ENCODE data around the gene CP. TPM values are rescaled to one million over a fixed set of nuclear protein-coding genes. Genes with fewer than 3 reads are reported as not detected.

The CP gene
- total RNA-seq, 1 experiment from 2014 or later: 1.5 TPM

DNA sequence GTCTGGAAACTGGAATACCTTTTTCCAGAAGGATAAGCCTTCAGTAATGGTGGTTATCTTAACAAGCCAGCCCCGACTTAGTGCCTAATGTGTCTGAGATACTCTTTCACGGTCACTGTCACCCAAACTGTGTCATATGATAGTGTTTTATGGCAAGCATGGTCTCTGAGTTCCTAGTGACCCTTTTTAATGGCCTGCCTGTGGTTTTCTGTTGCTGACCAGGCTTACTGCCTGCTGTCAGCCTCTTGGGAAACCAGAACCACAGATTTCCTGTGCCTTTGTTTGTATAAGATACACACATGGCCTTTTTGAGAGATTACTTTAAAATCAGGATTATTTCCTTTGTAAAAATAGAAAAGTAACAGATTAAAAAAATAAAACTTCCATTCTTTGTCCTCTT, 69.8 kb downstream of the CP start:
- Mint-ChIP-seq H3K27me3 (ENCODE audit: low read depth) (no peaks in the 10 kb centered on the region), H3K27ac (peak overlapping the region; percentile 86), H3K9me3 (no peaks in the 10 kb centered on the region), H3K4me1 (peaks cover 13% of the 10 kb centered on the region), H3K4me3 (no peak overlapping the region), H3K36me3 (peaks cover 54% of the 10 kb centered on the region)
- POLR2A ChIA-PET: no interaction called here
- CTCF ChIA-PET: no interaction called here
- DNase-seq (ENCODE audit: low spot score) (no peak), ATAC-seq (no peak)
- TF ChIP-seq, protein P1, sequence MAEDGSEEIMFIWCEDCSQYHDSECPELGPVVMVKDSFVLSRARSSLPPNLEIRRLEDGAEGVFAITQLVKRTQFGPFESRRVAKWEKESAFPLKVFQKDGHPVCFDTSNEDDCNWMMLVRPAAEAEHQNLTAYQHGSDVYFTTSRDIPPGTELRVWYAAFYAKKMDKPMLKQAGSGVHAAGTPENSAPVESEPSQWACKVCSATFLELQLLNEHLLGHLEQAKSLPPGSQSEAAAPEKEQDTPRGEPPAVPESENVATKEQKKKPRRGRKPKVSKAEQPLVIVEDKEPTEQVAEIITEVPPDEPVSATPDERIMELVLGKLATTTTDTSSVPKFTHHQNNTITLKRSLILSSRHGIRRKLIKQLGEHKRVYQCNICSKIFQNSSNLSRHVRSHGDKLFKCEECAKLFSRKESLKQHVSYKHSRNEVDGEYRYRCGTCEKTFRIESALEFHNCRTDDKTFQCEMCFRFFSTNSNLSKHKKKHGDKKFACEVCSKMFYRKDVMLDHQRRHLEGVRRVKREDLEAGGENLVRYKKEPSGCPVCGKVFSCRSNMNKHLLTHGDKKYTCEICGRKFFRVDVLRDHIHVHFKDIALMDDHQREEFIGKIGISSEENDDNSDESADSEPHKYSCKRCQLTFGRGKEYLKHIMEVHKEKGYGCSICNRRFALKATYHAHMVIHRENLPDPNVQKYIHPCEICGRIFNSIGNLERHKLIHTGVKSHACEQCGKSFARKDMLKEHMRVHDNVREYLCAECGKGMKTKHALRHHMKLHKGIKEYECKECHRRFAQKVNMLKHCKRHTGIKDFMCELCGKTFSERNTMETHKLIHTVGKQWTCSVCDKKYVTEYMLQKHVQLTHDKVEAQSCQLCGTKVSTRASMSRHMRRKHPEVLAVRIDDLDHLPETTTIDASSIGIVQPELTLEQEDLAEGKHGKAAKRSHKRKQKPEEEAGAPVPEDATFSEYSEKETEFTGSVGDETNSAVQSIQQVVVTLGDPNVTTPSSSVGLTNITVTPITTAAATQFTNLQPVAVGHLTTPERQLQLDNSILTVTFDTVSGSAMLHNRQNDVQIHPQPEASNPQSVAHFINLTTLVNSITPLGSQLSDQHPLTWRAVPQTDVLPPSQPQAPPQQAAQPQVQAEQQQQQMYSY (CRISPR knock-in tag; IDR thresholded peaks at IDR 0.05): no peak
- TF ChIP-seq ELF4 (CRISPR knock-in tag; IDR thresholded peaks at IDR 0.05; ENCODE audit: low read depth) (no peak), NFE2L1 (CRISPR knock-in tag; IDR thresholded peaks at IDR 0.05) (no peak), HMGA2 (CRISPR knock-in tag; IDR thresholded peaks at IDR 0.05) (no peak), ZNF263 (CRISPR knock-in tag; IDR thresholded peaks at IDR 0.05; ENCODE audit: low read depth) (no peak), CBFB (CRISPR knock-in tag; IDR thresholded peaks at IDR 0.05; ENCODE audit: low read depth) (no peak)
- TF ChIP-seq, protein P2, sequence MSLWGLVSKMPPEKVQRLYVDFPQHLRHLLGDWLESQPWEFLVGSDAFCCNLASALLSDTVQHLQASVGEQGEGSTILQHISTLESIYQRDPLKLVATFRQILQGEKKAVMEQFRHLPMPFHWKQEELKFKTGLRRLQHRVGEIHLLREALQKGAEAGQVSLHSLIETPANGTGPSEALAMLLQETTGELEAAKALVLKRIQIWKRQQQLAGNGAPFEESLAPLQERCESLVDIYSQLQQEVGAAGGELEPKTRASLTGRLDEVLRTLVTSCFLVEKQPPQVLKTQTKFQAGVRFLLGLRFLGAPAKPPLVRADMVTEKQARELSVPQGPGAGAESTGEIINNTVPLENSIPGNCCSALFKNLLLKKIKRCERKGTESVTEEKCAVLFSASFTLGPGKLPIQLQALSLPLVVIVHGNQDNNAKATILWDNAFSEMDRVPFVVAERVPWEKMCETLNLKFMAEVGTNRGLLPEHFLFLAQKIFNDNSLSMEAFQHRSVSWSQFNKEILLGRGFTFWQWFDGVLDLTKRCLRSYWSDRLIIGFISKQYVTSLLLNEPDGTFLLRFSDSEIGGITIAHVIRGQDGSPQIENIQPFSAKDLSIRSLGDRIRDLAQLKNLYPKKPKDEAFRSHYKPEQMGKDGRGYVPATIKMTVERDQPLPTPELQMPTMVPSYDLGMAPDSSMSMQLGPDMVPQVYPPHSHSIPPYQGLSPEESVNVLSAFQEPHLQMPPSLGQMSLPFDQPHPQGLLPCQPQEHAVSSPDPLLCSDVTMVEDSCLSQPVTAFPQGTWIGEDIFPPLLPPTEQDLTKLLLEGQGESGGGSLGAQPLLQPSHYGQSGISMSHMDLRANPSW (CRISPR knock-in tag; conservative IDR thresholded peaks at IDR 0.05; ENCODE audit: low read depth): no peak
- TF ChIP-seq, protein P3, sequence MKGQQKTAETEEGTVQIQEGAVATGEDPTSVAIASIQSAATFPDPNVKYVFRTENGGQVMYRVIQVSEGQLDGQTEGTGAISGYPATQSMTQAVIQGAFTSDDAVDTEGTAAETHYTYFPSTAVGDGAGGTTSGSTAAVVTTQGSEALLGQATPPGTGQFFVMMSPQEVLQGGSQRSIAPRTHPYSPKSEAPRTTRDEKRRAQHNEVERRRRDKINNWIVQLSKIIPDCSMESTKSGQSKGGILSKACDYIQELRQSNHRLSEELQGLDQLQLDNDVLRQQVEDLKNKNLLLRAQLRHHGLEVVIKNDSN (CRISPR knock-in tag; IDR thresholded peaks at IDR 0.05): no peak

DNA sequence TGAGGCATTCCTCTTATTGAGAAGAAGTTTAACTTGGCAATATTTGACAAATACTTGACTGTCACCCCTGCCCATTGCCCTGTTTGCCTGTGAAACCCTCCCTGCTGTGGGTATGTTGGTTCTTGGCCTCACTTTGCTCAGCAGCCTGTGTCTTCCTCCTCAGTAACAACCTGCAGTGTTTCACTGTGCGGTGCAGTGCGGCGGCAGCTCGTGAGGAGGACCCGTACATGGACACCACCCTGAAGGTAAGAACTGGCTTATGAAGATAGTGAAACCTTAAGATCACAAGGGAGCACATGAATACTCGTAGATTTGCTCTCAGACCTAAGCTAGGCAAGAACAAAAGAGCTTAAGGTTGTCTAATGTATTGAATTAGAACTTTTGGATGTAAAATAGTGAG, 71.2 kb downstream of the CP start:
- ATAC-seq (no peak), DNase-seq (ENCODE audit: low spot score) (no peak)
- ChIA-PET POLR2A (no interaction called here), CTCF (no interaction called here)
- TF ChIP-seq TEAD4 (CRISPR knock-in tag; IDR thresholded peaks at IDR 0.05): no peak
- TF ChIP-seq ZNF671 (CRISPR knock-in tag; IDR thresholded peaks at IDR 0.05): no peak
- no peak for TF ChIP-seq ZNF138 (CRISPR knock-in tag; conservative IDR thresholded peaks at IDR 0.05)
- no peak for TF ChIP-seq SP1 (CRISPR knock-in tag; conservative IDR thresholded peaks at IDR 0.05)
- no peak for TF ChIP-seq JAZF1 (CRISPR knock-in tag; IDR thresholded peaks at IDR 0.05)
- TF ChIP-seq JUN (CRISPR knock-in tag; IDR thresholded peaks at IDR 0.05): no peak
- no peak for TF ChIP-seq FOXK1 (CRISPR knock-in tag; IDR thresholded peaks at IDR 0.05)
- TF ChIP-seq, protein P4, sequence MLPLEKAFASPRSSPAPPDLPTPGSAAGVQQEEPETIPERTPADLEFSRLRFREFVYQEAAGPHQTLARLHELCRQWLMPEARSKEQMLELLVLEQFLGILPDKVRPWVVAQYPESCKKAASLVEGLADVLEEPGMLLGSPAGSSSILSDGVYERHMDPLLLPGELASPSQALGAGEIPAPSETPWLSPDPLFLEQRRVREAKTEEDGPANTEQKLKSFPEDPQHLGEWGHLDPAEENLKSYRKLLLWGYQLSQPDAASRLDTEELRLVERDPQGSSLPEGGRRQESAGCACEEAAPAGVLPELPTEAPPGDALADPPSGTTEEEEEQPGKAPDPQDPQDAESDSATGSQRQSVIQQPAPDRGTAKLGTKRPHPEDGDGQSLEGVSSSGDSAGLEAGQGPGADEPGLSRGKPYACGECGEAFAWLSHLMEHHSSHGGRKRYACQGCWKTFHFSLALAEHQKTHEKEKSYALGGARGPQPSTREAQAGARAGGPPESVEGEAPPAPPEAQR (CRISPR knock-in tag; IDR thresholded peaks at IDR 0.05): no peak
- no peak for TF ChIP-seq GABPB1 (CRISPR knock-in tag; IDR thresholded peaks at IDR 0.05)
- no peak for TF ChIP-seq ZNF232 (CRISPR knock-in tag; IDR thresholded peaks at IDR 0.05)
- no peak overlapping the region for H3K4me3 Mint-ChIP-seq
- peaks cover 46% of the 10 kb centered on the region for H3K36me3 Mint-ChIP-seq
- H3K9me3 Mint-ChIP-seq: no peaks in the 10 kb centered on the region
- no peaks in the 10 kb centered on the region for H3K27me3 Mint-ChIP-seq (ENCODE audit: low read depth)
- peaks cover 13% of the 10 kb centered on the region for H3K4me1 Mint-ChIP-seq
- peak overlapping the region; percentile 57; the same call in 1 of the 2 replicates for H3K27ac Mint-ChIP-seq

Data from WTC11 (cell line).